Keratinocyte (primary cell): ENCODE data around the gene TRO. TPM values are rescaled to one million over a fixed set of nuclear protein-coding genes. Genes with fewer than 3 reads are reported as not detected.

Source experiments
- DNase-seq: peaks from one replicate; pipeline ENCODE4 v3.0.0-alpha.2; 2011; ENCODE audit warnings: low read depth, missing footprints, low spot score
- FAIRE-seq: peaks from 2 replicates; lab custom pipeline; 2011; peaks lifted over from hg19 to GRCh38; lab: Jason Lieb, UNC
- H2AFZ ChIP-seq: 2 replicates; pipeline ENCODE4 v1.6.0; 2012; ENCODE audit warnings: low read length, control low read depth, inconsistent platforms; ENCODE audit not compliant: control insufficient read depth
- H3K27ac ChIP-seq: 2 replicates; pipeline ENCODE4 v1.5.1; 2011; ENCODE audit warnings: low read length; ENCODE audit not compliant: control insufficient read depth, insufficient read depth
- H3K27me3 ChIP-seq: 3 replicates; pipeline ENCODE4 v1.6.0; 2011; ENCODE audit warnings: low read length; ENCODE audit not compliant: control insufficient read depth, insufficient read depth; ENCODE audit errors: extremely low read depth
- H3K36me3 ChIP-seq, 2 experiments: 2 replicates in 1 of 2; 3 replicates in 1 of 2; pipeline ENCODE4 v1.5.1; 2011; ENCODE audit warnings: low read length in 2 of 2, mild to moderate bottlenecking in 1 of 2; ENCODE audit not compliant: control insufficient read depth in 2 of 2, insufficient read depth in 2 of 2; ENCODE audit errors: extremely low read depth in 1 of 2
- H3K4me1 ChIP-seq: 3 replicates; pipeline ENCODE4 v1.5.1; 2011; ENCODE audit warnings: low read length; ENCODE audit not compliant: control insufficient read depth, insufficient read depth; ENCODE audit errors: extremely low read depth
- H3K4me2 ChIP-seq: 3 replicates; pipeline ENCODE4 v1.6.0; 2011; ENCODE audit warnings: low read depth, low read length; ENCODE audit not compliant: control insufficient read depth, insufficient read depth; ENCODE audit errors: extremely low read depth
- H3K4me3 ChIP-seq, 3 experiments: fragments of 200-600 bp in 1 of 3; sonication (generic) in 1 of 3; 2 replicates in 2 of 3; 3 replicates in 1 of 3; pipeline ENCODE4 v1.5.1; 2011 to 2016; ENCODE audit warnings: low read length in 3 of 3, mild to moderate bottlenecking in 3 of 3, control low read depth in 2 of 3, inconsistent platforms in 1 of 3, low read depth in 1 of 3, mixed read lengths in 1 of 3, mixed run types in 1 of 3, moderate library complexity in 1 of 3; ENCODE audit not compliant: control insufficient read depth in 2 of 3, insufficient read depth in 2 of 3; ENCODE audit errors: extremely low read depth in 1 of 3
- H3K79me2 ChIP-seq: 2 replicates; pipeline ENCODE4 v1.6.0; 2012; ENCODE audit warnings: low read length; ENCODE audit not compliant: control insufficient read depth, insufficient read depth
- H3K9ac ChIP-seq: 3 replicates; pipeline ENCODE4 v1.6.0; 2011; ENCODE audit warnings: low read length; ENCODE audit not compliant: control insufficient read depth, insufficient read depth; ENCODE audit errors: extremely low read depth
- H3K9me1 ChIP-seq: 3 replicates; pipeline ENCODE4 v1.6.0; 2011; ENCODE audit warnings: low read length; ENCODE audit not compliant: control insufficient read depth, insufficient read depth; ENCODE audit errors: extremely low read depth
- H3K9me3 ChIP-seq: 2 replicates; pipeline ENCODE4 v1.5.1; 2012; ENCODE audit warnings: low read depth, low read length; ENCODE audit not compliant: control insufficient read depth
- H4K20me1 ChIP-seq: 3 replicates; pipeline ENCODE4 v1.6.0; 2011; ENCODE audit warnings: low read length; ENCODE audit not compliant: control insufficient read depth, insufficient read depth; ENCODE audit errors: extremely low read depth
- EZH2 ChIP-seq: IDR thresholded peaks from one replicate; pipeline ENCODE4 v1.6.1; 2012; ENCODE audit warnings: inconsistent platforms, mild to moderate bottlenecking, low read length, moderate library complexity
- dilution Hi-C: fragments of 300-500 bp; cut with MboI; formaldehyde crosslinking; loops from one replicate; pipeline ENCODE4 v1.7.0; 2020; ENCODE audit warnings: low sequenced_read_pairs; ENCODE audit not compliant: extremely low pct_ligation_motif_present
- polyA plus RNA-seq, 5 experiments: library from polyadenylated mRNA; depleted of rRNA in 3 of 5; stranded (reverse) in 3 of 5; stranded (forward) in 1 of 5; unstranded in 1 of 5; fragments of >200 nt; gene quantifications; 1 replicate in 1 of 5; 2 replicates in 3 of 5; 3 replicates in 1 of 5; pipeline versions ENCODE4 v1.2.1 to v1.2.3, GENCODE V29; 2011 to 2012; ENCODE audit warnings: missing spikeins in 2 of 5, low read depth in 1 of 5, low replicate concordance in 1 of 5
- TF ChIP-seq, protein P1 (sequence below), 3 experiments: IDR thresholded peaks in 1 of 3; conservative IDR thresholded peaks in 1 of 3; optimal IDR thresholded peaks in 1 of 3; 2 replicates in 2 of 3; 3 replicates in 1 of 3; pipeline versions ENCODE3 to v1.5.1; 2011; ENCODE audit warnings: low read length in 3 of 3, mild to moderate bottlenecking in 3 of 3, moderate library complexity in 2 of 3, control low read depth in 1 of 3, inconsistent platforms in 1 of 3; ENCODE audit not compliant: insufficient read depth in 2 of 3; ENCODE audit errors: extremely low read depth in 1 of 3

The TRO gene
- polyA plus RNA-seq, 1 donor (not counting 4 experiments of a cell fraction or from before 2014, with no cell fraction given) = 0.79 TPM

- Histone ChIP-seq H3K9me1 (no peaks in the 10 kb centered on the region), H3K27ac (no peak overlapping the region), H3K27me3 (peaks cover 6% of the 10 kb centered on the region), H3K4me3 (no peak overlapping the region), H3K4me2 (no peak overlapping the region), H4K20me1 (no peaks in the 10 kb centered on the region), H3K36me3 (no peaks in the 10 kb centered on the region), H3K9ac (no peak overlapping the region), H3K79me2 (no peaks in the 10 kb centered on the region), H2AFZ (no peak overlapping the region), H3K9me3 (no peaks in the 10 kb centered on the region), H3K4me1 (no peaks in the 10 kb centered on the region)
- dilution Hi-C loops = no loop called here
- FAIRE-seq (no peak), DNase-seq (no peak)
- TF ChIP-seq, protein P1, sequence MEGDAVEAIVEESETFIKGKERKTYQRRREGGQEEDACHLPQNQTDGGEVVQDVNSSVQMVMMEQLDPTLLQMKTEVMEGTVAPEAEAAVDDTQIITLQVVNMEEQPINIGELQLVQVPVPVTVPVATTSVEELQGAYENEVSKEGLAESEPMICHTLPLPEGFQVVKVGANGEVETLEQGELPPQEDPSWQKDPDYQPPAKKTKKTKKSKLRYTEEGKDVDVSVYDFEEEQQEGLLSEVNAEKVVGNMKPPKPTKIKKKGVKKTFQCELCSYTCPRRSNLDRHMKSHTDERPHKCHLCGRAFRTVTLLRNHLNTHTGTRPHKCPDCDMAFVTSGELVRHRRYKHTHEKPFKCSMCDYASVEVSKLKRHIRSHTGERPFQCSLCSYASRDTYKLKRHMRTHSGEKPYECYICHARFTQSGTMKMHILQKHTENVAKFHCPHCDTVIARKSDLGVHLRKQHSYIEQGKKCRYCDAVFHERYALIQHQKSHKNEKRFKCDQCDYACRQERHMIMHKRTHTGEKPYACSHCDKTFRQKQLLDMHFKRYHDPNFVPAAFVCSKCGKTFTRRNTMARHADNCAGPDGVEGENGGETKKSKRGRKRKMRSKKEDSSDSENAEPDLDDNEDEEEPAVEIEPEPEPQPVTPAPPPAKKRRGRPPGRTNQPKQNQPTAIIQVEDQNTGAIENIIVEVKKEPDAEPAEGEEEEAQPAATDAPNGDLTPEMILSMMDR (optimal IDR thresholded peaks at IDR 0.05 in 1 of 3, IDR thresholded peaks at IDR 0.05 in 1 of 3, conservative IDR thresholded peaks at IDR 0.05 in 1 of 3; ENCODE audit: extremely low read depth in 1 of 3, insufficient read depth in 2 of 3, low read length in 3 of 3) = no peak
- TF ChIP-seq EZH2 = no peak
These were observed 2.8 kb downstream of the TRO start for GRCh38 chrX:54923376-54923775.

DNA sequence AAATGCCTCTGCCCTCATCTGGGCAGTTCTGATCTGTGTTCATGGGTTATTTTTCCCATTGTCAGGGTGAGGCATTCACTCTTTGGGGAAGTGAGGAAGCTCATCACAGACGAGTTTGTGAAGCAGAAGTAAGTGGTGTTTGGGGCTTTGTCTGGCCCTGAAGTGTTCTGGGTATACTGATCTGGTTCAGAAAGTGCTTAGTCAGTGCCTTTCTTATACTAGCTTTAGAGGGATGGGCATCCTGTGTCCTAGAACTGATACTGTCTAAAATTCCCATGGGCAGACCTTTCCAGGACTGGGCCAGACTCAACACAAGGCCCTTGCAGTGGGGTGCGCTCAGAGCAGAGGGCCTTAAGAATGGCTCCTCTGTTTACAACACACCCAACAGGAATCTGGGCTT lies 6.4 kb downstream of the TRO start:
- Histone ChIP-seq H3K9me1 (no peaks in the 10 kb centered on the region), H2AFZ (no peak overlapping the region), H3K4me2 (no peak overlapping the region), H3K36me3 (no peaks in the 10 kb centered on the region), H3K27ac (no peak overlapping the region), H3K9ac (no peak overlapping the region), H3K79me2 (no peaks in the 10 kb centered on the region), H3K27me3 (no peaks in the 10 kb centered on the region), H3K4me3 (no peak overlapping the region), H4K20me1 (no peaks in the 10 kb centered on the region), H3K9me3 (peaks cover 3% of the 10 kb centered on the region), H3K4me1 (no peaks in the 10 kb centered on the region)
- FAIRE-seq (no peak), DNase-seq (no peak)
- no peak for TF ChIP-seq EZH2
- TF ChIP-seq, protein P1 (optimal IDR thresholded peaks at IDR 0.05 in 1 of 3, IDR thresholded peaks at IDR 0.05 in 1 of 3, conservative IDR thresholded peaks at IDR 0.05 in 1 of 3; ENCODE audit: extremely low read depth in 1 of 3, insufficient read depth in 2 of 3, low read length in 3 of 3) = no peak
- dilution Hi-C loops = no loop called here
